Middle frontal gyrus (tissue), 1 donor: ENCODE results near the gene INTS14.

Source experiments
- DNase-seq: peaks from one replicate; pipeline ENCODE4 v3.0.0-alpha.2; 2015; ENCODE audit warnings: low spot score; ENCODE audit errors: extremely low spot score

The INTS14 gene

DNA sequence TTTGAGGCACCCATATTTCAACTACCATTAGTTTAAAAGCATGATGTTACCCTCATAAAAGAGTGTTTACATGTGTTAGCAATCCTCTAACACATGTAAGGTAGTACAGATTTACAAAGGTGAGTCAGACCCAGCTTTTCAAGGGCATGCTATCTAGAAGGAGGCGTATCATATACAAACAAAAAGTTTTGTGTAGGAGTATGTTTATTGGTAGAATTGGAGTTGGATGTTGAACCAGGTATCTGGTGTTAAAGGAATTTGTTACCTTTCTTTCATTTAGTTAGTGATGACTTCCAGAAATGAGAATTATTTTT lies 78.2 kb downstream of the INTS14 start:
- no peak for DNase-seq

DNA sequence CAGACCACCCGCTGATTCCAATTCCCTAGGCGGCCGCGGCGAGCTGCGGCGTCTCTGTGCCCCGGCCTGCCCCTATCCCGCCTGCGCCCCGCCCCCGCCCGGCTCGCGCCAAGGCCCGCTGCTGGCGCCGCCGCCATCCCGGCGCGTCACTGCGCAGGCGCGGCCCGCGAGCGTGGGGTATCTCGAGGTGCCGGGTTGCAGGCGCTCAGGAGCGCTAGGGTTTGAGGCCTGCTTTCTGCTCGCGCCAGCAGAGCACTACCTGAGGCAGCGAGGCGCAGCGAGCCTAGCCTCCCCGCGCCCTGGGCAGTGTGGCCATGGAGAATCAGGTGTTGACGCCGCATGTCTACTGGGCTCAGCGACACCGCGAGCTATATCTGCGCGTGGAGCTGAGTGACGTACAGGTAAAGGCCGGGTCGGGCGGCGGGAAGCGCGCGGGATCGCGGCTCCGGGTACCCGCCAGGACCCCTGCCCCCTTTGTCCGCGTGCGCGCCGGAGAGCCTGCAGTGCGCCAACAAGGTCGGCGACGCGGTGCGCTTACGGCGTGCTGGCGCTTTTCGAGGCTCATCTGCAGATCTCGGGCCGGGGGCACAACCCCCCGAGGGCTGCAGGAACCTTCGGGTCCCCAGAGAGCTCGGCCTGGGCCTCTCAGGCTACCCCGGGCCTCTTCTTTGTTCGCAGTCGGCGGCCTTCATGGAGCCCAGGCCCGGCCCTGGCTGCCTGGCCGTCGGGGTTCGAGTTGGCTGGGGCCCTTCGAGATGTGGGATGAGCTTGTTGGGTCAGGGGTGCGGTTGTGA lies 80.4 kb downstream of the INTS14 start, which contains the start of gene HACD3:
TSS of gene HACD3 (plus strand) at position 146 of the 794 bp plus-strand sequence. CDS start at position 315, 169 bp downstream.
- peak; percentile 67 for DNase-seq

DNA sequence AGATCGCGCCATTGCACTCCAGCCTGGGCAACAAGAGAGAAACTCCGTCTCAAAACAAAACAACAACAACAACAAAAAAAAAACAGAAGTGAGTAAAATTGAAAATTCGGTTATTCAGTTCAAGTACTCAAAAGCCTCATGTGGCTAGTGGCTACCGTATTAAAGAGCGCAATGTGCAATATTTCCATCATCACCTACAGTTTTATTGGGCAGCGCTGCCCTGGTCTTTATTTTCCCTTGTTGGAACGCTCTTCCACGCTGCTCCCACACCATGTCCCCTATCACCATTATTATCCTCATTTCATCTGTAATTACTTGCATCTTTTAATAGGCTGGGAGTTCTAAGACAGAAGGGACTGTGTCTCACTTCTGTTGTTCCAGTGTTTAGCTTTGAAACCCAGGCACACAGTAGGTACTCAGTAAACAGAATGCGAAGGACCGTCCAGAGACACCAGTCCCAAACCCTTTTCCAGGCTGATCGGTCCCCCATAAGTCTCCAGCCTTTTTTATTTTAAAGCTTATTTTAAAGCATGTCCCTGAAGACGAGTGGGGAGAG lies 81.1 kb downstream of the INTS14 start:
- no peak for DNase-seq
